Osteocyte (in vitro differentiated cells): ENCODE results near the gene REM2. TPM values are rescaled to one million over a fixed set of nuclear protein-coding genes. Genes with fewer than 3 reads are reported as not detected.

ENCODE experiments used
- DNase-seq: peaks from one replicate; pipeline ENCODE4 v3.0.0; 2021; ENCODE audit warnings: mixed read lengths; ENCODE audit not compliant: unreplicated experiment; ENCODE audit errors: extremely low spot score
- H3K27ac Mint-ChIP-seq: one replicate; pipeline ENCODE4 v1.8.0; 2021; ENCODE audit warnings: mild to moderate bottlenecking, mixed read lengths; ENCODE audit not compliant: unreplicated experiment
- H3K27me3 Mint-ChIP-seq: one replicate; pipeline ENCODE4 v1.8.0; 2021; ENCODE audit warnings: mixed read lengths; ENCODE audit not compliant: unreplicated experiment
- H3K36me3 Mint-ChIP-seq: one replicate; pipeline ENCODE4 v1.8.0; 2021; ENCODE audit warnings: mixed read lengths; ENCODE audit not compliant: unreplicated experiment
- H3K4me1 Mint-ChIP-seq: one replicate; pipeline ENCODE4 v1.8.0; 2021; ENCODE audit warnings: mixed read lengths; ENCODE audit not compliant: unreplicated experiment
- H3K4me3 Mint-ChIP-seq: one replicate; pipeline ENCODE4 v1.8.0; 2021; ENCODE audit warnings: mild to moderate bottlenecking, moderate library complexity, mixed read lengths; ENCODE audit not compliant: unreplicated experiment
- H3K9me3 Mint-ChIP-seq: one replicate; pipeline ENCODE4 v1.8.0; 2021; ENCODE audit warnings: mixed read lengths; ENCODE audit not compliant: unreplicated experiment
- total RNA-seq: library from RNA; stranded (reverse); gene quantifications from 2 replicates; pipeline ENCODE4 v1.2.1, GENCODE V29; 2021
- TF ChIP-seq, protein P1 (sequence below): fragments of 200-600 bp; sonication (generic); IDR thresholded peaks from 2 replicates; pipeline ENCODE4 v1.5.0; 2021; ENCODE audit warnings: antibody characterized with exemption, mild to moderate bottlenecking, moderate library complexity

The REM2 gene
- total RNA-seq, 1 donor from 2014 or later, result 0.35 TPM

- H3K36me3 Mint-ChIP-seq, result peaks cover 47% of the 10 kb centered on the region
- peaks cover 61% of the 10 kb centered on the region for H3K4me1 Mint-ChIP-seq
- TF ChIP-seq, protein P1, sequence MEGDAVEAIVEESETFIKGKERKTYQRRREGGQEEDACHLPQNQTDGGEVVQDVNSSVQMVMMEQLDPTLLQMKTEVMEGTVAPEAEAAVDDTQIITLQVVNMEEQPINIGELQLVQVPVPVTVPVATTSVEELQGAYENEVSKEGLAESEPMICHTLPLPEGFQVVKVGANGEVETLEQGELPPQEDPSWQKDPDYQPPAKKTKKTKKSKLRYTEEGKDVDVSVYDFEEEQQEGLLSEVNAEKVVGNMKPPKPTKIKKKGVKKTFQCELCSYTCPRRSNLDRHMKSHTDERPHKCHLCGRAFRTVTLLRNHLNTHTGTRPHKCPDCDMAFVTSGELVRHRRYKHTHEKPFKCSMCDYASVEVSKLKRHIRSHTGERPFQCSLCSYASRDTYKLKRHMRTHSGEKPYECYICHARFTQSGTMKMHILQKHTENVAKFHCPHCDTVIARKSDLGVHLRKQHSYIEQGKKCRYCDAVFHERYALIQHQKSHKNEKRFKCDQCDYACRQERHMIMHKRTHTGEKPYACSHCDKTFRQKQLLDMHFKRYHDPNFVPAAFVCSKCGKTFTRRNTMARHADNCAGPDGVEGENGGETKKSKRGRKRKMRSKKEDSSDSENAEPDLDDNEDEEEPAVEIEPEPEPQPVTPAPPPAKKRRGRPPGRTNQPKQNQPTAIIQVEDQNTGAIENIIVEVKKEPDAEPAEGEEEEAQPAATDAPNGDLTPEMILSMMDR, result no peak
- no peak for DNase-seq
- no peaks in the 10 kb centered on the region for H3K27me3 Mint-ChIP-seq
- no peaks in the 10 kb centered on the region for H3K9me3 Mint-ChIP-seq
- peak overlapping the region; percentile 14 for H3K4me3 Mint-ChIP-seq
- peak overlapping the region; percentile 81 for H3K27ac Mint-ChIP-seq
These were observed 37.0 kb upstream of the REM2 start for GRCh38 chr14:22845821-22846625.

GRCh38 chr14:22846811-22847307 lies 36.2 kb upstream of the REM2 start:
- Mint-ChIP-seq H3K27me3 (no peaks in the 10 kb centered on the region), H3K9me3 (no peaks in the 10 kb centered on the region), H3K4me1 (peaks cover 66% of the 10 kb centered on the region), H3K36me3 (peaks cover 39% of the 10 kb centered on the region), H3K27ac (peak overlapping the region; percentile 81), H3K4me3 (peak overlapping the region; percentile 14)
- TF ChIP-seq, protein P1, result no peak
- DNase-seq, result no peak

GRCh38 chr14:22847661-22848341 lies 35.2 kb upstream of the REM2 start:
- no peaks in the 10 kb centered on the region for H3K9me3 Mint-ChIP-seq
- peaks cover 68% of the 10 kb centered on the region for H3K4me1 Mint-ChIP-seq
- peak overlapping the region; percentile 43 for H3K4me3 Mint-ChIP-seq
- H3K27me3 Mint-ChIP-seq, result no peaks in the 10 kb centered on the region
- peaks cover 30% of the 10 kb centered on the region for H3K36me3 Mint-ChIP-seq
- no peak for DNase-seq
- peak overlapping the region; percentile 96 for H3K27ac Mint-ChIP-seq
- TF ChIP-seq, protein P1, result peak; percentile 11

DNA sequence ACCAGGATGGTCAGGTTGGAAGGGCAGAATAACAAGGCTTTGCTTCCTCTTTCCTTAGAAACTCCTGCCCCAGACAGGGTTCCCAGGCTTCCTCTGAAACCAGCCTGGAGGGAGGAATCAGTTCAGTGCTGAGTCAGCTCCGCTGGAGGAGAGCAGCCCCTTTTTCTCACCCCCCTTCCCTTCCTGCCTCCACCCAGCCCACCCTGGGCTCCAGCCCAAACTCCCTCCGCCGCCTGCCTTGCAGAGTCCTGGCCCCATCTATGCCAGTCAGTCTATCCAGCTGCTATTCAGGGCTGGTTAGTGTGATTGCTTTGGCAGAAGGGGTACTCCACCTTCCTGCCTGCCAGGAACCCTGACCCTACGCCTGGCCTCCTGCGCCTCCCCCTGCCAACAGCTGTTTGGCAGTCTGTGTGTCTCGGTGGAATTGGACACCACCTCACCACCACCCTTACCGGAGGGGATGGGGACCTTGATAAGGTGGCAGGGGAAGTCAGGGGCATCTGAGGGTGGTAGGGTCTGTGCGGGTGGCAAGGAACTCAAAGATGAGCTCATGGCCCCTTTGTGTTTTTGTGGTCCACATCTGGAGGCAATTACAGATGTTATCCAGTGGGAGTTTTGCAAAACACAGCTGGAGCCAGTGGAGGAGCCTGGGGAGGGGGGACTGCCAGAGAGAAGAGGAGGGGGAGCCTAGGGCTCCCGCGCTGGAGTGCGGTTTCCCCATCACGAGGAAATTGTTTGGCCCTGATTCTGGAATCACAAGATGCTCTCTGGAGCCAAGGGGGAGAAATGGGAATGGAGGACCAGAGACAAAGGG lies 34.5 kb upstream of the REM2 start:
- Mint-ChIP-seq H3K27me3 (no peaks in the 10 kb centered on the region), H3K9me3 (no peaks in the 10 kb centered on the region), H3K4me1 (peaks cover 75% of the 10 kb centered on the region), H3K27ac (peak overlapping the region; percentile 96), H3K4me3 (peak overlapping the region; percentile 43), H3K36me3 (peaks cover 25% of the 10 kb centered on the region)
- DNase-seq, result peak; percentile 95
- TF ChIP-seq, protein P1, result no peak
